PC-9 (cell line): Measurements from ENCODE around the gene SMARCA2. TPM values are rescaled to one million over a fixed set of nuclear protein-coding genes. Genes with fewer than 3 reads are reported as not detected.

Experiments used
- BruUV-seq: library from RNA; stranded (reverse); fragments of 400-500 nt; replicated peaks from 2 replicates; lab custom pipeline; 2021; lab: Mats Ljungman, UMichigan
- CTCF ChIA-PET: fragments of 300-600 bp; sonication (Branson Sonifier 250); formaldehyde crosslinking; loops from one replicate; lab custom pipeline; 2022; ENCODE audit warnings: antibody characterized with exemption; lab: Charles Lee
- POLR2A ChIA-PET: fragments of 300-600 bp; sonication (Branson Sonifier 250); formaldehyde crosslinking; loops from one replicate; lab custom pipeline; 2022; ENCODE audit warnings: antibody characterized with exemption; ENCODE audit not compliant: unreplicated experiment; lab: Charles Lee
- DNase-seq, 2 experiments: peaks; one replicate each; pipeline versions ENCODE4 v3.0.0 to v3.0.0-alpha.2; 2015 to 2022; ENCODE audit warnings: mixed read lengths in 1 of 2
- H2AFZ ChIP-seq: fragments of 200-600 bp; sonication (generic); 2 replicates; pipeline ENCODE4 v1.8.1; 2017; ENCODE audit warnings: antibody characterized with exemption
- H3F3A ChIP-seq: fragments of 200-600 bp; sonication (generic); 2 replicates; pipeline ENCODE4 v1.8.1; 2017; ENCODE audit warnings: antibody characterized with exemption, mild to moderate bottlenecking, low read depth; ENCODE audit not compliant: insufficient read depth
- H3K27ac ChIP-seq: fragments of 200-600 bp; sonication (generic); 2 replicates; pipeline ENCODE4 v1.6.1; 2016; ENCODE audit warnings: mixed run types
- H3K27me3 ChIP-seq: fragments of 200-600 bp; sonication (generic); 2 replicates; pipeline ENCODE4 v1.6.1; 2016; ENCODE audit warnings: low read depth, mixed run types; ENCODE audit not compliant: insufficient read depth
- H3K36me3 ChIP-seq: fragments of 200-600 bp; sonication (generic); 2 replicates; pipeline ENCODE4 v1.6.1; 2016; ENCODE audit warnings: low read depth, mixed run types
- H3K4me1 ChIP-seq: fragments of 200-600 bp; sonication (generic); replicated peaks from 2 replicates; pipeline ENCODE4 v1.6.1; 2016; ENCODE audit warnings: mixed run types; ENCODE audit not compliant: insufficient read depth
- H3K4me2 ChIP-seq: fragments of 200-600 bp; sonication (generic); 2 replicates; pipeline ENCODE4 v1.6.1; 2017; ENCODE audit warnings: mixed run types
- H3K4me3 ChIP-seq: fragments of 200-600 bp; sonication (generic); 2 replicates; pipeline ENCODE4 v1.6.1; 2016; ENCODE audit warnings: mixed run types
- H3K79me2 ChIP-seq: fragments of 200-600 bp; sonication (generic); 2 replicates; pipeline ENCODE4 v1.6.1; 2017; ENCODE audit warnings: low read depth, mixed run types
- H3K9me2 ChIP-seq: fragments of 200-600 bp; sonication (generic); 2 replicates; pipeline ENCODE4 v1.8.1; 2017; ENCODE audit warnings: mild to moderate bottlenecking; ENCODE audit not compliant: insufficient read depth
- H3K9me3 ChIP-seq: fragments of 200-600 bp; sonication (generic); 2 replicates; pipeline ENCODE4 v1.8.1; 2016; ENCODE audit warnings: low read depth; ENCODE audit not compliant: insufficient read depth
- H4K20me1 ChIP-seq: fragments of 200-600 bp; sonication (generic); 2 replicates; pipeline ENCODE4 v1.8.1; 2017; ENCODE audit not compliant: insufficient read depth
- CTCF ChIP-seq: fragments of 200-600 bp; sonication (generic); conservative IDR thresholded peaks from 2 replicates; pipeline ENCODE4 v1.6.1; 2017; ENCODE audit warnings: mixed run types, antibody characterized with exemption, mild to moderate bottlenecking, moderate library complexity
- EZH2 ChIP-seq: fragments of 200-600 bp; sonication (generic); IDR thresholded peaks from 2 replicates; pipeline ENCODE4 v1.8.0; 2017; ENCODE audit warnings: antibody characterized with exemption, low read depth
- intact Hi-C: fragments of 100-400 bp; cut with micrococcal nuclease; formaldehyde crosslinking; loops from one replicate; pipeline ENCODE4 v1.10.0; 2022; ENCODE audit not compliant: unreplicated experiment
- total RNA-seq: library from RNA; stranded (reverse); gene quantifications from 2 replicates; pipeline ENCODE4 v1.2.3, GENCODE V29; 2021

Gene SMARCA2
- total RNA-seq, 1 experiment from 2014 or later = 29.3 TPM

GRCh38 chr9:2179567-2179966 is 164.4 kb downstream of the SMARCA2 start:
- no peaks in the 10 kb centered on the region for H3K9me2 ChIP-seq
- H3F3A ChIP-seq = no peaks in the 10 kb centered on the region
- no peaks in the 10 kb centered on the region for H3K27me3 ChIP-seq
- CTCF ChIA-PET = no interaction called here
- TF ChIP-seq CTCF (no peak), EZH2 (no peak)
- no peaks in the 10 kb centered on the region for H3K79me2 ChIP-seq
- BruUV-seq = no TSS peak
- H3K9me3 ChIP-seq = no peaks in the 10 kb centered on the region
- no peak overlapping the region for H3K27ac ChIP-seq
- no peak for DNase-seq
- no peak overlapping the region for H3K4me2 ChIP-seq
- H3K4me3 ChIP-seq = no peak overlapping the region
- intact Hi-C loops = no loop called here
- no peaks in the 10 kb centered on the region for H4K20me1 ChIP-seq
- H2AFZ ChIP-seq = no peak overlapping the region
- POLR2A ChIA-PET = no interaction called here
- no peaks in the 10 kb centered on the region for H3K4me1 ChIP-seq
- H3K36me3 ChIP-seq = no peaks in the 10 kb centered on the region

GRCh38 chr9:2180154-2180553 is 165.0 kb downstream of the SMARCA2 start:
- CTCF ChIA-PET = interaction anchor here (0.6 kb wide), 1 partner anchor 466 kb away, joined by 4 read pairs; no protein-coding TSS in a partner anchor
- intact Hi-C loops = no loop called here

GRCh38 chr9:2180704-2181103 is 165.6 kb downstream of the SMARCA2 start:
- H4K20me1 ChIP-seq = no peaks in the 10 kb centered on the region
- ChIA-PET CTCF (interaction anchor here (0.5 kb wide), 1 partner anchor 9 kb away, joined by 10 read pairs; no protein-coding TSS in a partner anchor), POLR2A (no interaction called here)
- no peaks in the 10 kb centered on the region for H3F3A ChIP-seq
- no peak overlapping the region for H3K4me3 ChIP-seq
- H3K79me2 ChIP-seq = no peaks in the 10 kb centered on the region
- H3K9me2 ChIP-seq = no peaks in the 10 kb centered on the region
- H2AFZ ChIP-seq = no peak overlapping the region
- no peak for DNase-seq
- no peak overlapping the region for H3K27ac ChIP-seq
- no peaks in the 10 kb centered on the region for H3K4me1 ChIP-seq
- no peaks in the 10 kb centered on the region for H3K9me3 ChIP-seq
- H3K36me3 ChIP-seq = no peaks in the 10 kb centered on the region
- intact Hi-C loops = no loop called here
- no peaks in the 10 kb centered on the region for H3K27me3 ChIP-seq
- BruUV-seq = no TSS peak
- H3K4me2 ChIP-seq = no peak overlapping the region
- TF ChIP-seq CTCF = no peak
- no peak for TF ChIP-seq EZH2

More at GRCh38 chr9:2180154-2180553, 165.0 kb downstream of the SMARCA2 start:
- H3K9me2 ChIP-seq = no peaks in the 10 kb centered on the region
- H3K9me3 ChIP-seq = no peaks in the 10 kb centered on the region
- H3K4me1 ChIP-seq = no peaks in the 10 kb centered on the region
- no peaks in the 10 kb centered on the region for H3K79me2 ChIP-seq
- no peak for DNase-seq
- H4K20me1 ChIP-seq = no peaks in the 10 kb centered on the region
- no peak overlapping the region for H3K4me2 ChIP-seq
- no peaks in the 10 kb centered on the region for H3F3A ChIP-seq
- H2AFZ ChIP-seq = no peak overlapping the region
- H3K27ac ChIP-seq = no peak overlapping the region
- H3K36me3 ChIP-seq = no peaks in the 10 kb centered on the region
- POLR2A ChIA-PET = no interaction called here
- no peaks in the 10 kb centered on the region for H3K27me3 ChIP-seq
- no TSS peak for BruUV-seq
- TF ChIP-seq CTCF = no peak
- no peak for TF ChIP-seq EZH2
- H3K4me3 ChIP-seq = no peak overlapping the region
